H9 (cell line): Measurements from ENCODE around the gene LAP3. TPM values are rescaled to one million over a fixed set of nuclear protein-coding genes. Genes with fewer than 3 reads are reported as not detected.

Experiments used
- DNase-seq: peaks from one replicate; pipeline ENCODE4 v3.0.0-alpha.2; 2017
- H2AFZ ChIP-seq: one replicate; pipeline ENCODE4 v1.6.1; 2013; ENCODE audit warnings: mild to moderate bottlenecking, low read length, control low read depth, moderate library complexity
- H2AK5ac ChIP-seq: 2 replicates; pipeline ENCODE4 v1.6.1; 2013; ENCODE audit warnings: low read length, control low read depth, mixed read lengths; ENCODE audit not compliant: insufficient read length
- H2BK120ac ChIP-seq: one replicate; pipeline ENCODE4 v1.6.1; 2013; ENCODE audit warnings: low read depth, mild to moderate bottlenecking, low read length, control low read depth, inconsistent platforms; ENCODE audit not compliant: poor library complexity, severe bottlenecking
- H2BK12ac ChIP-seq: 2 replicates; pipeline ENCODE4 v1.6.1; 2013; ENCODE audit warnings: low read length, control low read depth, mixed read lengths, low read depth; ENCODE audit not compliant: insufficient read length
- H2BK15ac ChIP-seq: 2 replicates; pipeline ENCODE4 v1.6.1; 2013; ENCODE audit warnings: low read depth, low read length, control low read depth
- H2BK20ac ChIP-seq: one replicate; pipeline ENCODE4 v1.6.1; 2013; ENCODE audit warnings: low read depth, mild to moderate bottlenecking, low read length, control low read depth, inconsistent platforms; ENCODE audit not compliant: poor library complexity, severe bottlenecking
- H2BK5ac ChIP-seq: 2 replicates; pipeline ENCODE4 v1.6.1; 2013; ENCODE audit warnings: low read length, control low read depth, mixed read lengths; ENCODE audit not compliant: insufficient read length
- H3K14ac ChIP-seq: 2 replicates; pipeline ENCODE4 v1.6.1; 2013; ENCODE audit warnings: low read length, control low read depth; ENCODE audit not compliant: insufficient read depth
- H3K18ac ChIP-seq: 2 replicates; pipeline ENCODE4 v1.6.1; 2013; ENCODE audit warnings: low read depth, mild to moderate bottlenecking, mixed read lengths, low read length, control low read depth; ENCODE audit not compliant: insufficient read length
- H3K23ac ChIP-seq: 2 replicates; pipeline ENCODE4 v1.6.1; 2013; ENCODE audit warnings: low read length, control low read depth, mixed read lengths, low read depth; ENCODE audit not compliant: insufficient read length
- H3K23me2 ChIP-seq: 2 replicates; pipeline ENCODE4 v1.6.1; 2013; ENCODE audit warnings: low read depth, mild to moderate bottlenecking, mixed read lengths, low read length, control low read depth; ENCODE audit not compliant: insufficient read length, poor library complexity, severe bottlenecking
- H3K27ac ChIP-seq: 2 replicates; pipeline ENCODE4 v1.5.1; 2013; ENCODE audit warnings: low read length, control low read depth, mixed read lengths, low read depth; ENCODE audit not compliant: insufficient read length
- H3K27me3 ChIP-seq: 2 replicates; pipeline ENCODE4 v1.6.1; 2013; ENCODE audit warnings: low read length, control low read depth, inconsistent platforms; ENCODE audit not compliant: insufficient read depth
- H3K4ac ChIP-seq: 2 replicates; pipeline ENCODE4 v1.6.1; 2013; ENCODE audit warnings: low read depth, mild to moderate bottlenecking, control low read depth, inconsistent platforms, low read length, moderate library complexity
- H3K4me1 ChIP-seq: 2 replicates; pipeline ENCODE4 v1.6.1; 2013; ENCODE audit warnings: low read length, control low read depth, inconsistent platforms; ENCODE audit not compliant: insufficient read depth
- H3K4me2 ChIP-seq: 2 replicates; pipeline ENCODE4 v1.6.1; 2013; ENCODE audit warnings: low read length, control low read depth, mixed read lengths; ENCODE audit not compliant: insufficient read length, insufficient read depth
- H3K56ac ChIP-seq: 2 replicates; pipeline ENCODE4 v1.6.1; 2013; ENCODE audit warnings: low read depth, mild to moderate bottlenecking, mixed read lengths, low read length, control low read depth; ENCODE audit not compliant: insufficient read length
- H3K79me1 ChIP-seq: 2 replicates; pipeline ENCODE4 v1.6.1; 2013; ENCODE audit warnings: low read depth, mild to moderate bottlenecking, moderate library complexity, low read length, control low read depth, inconsistent platforms; ENCODE audit not compliant: insufficient read depth, poor library complexity, severe bottlenecking
- H3K79me2 ChIP-seq: 2 replicates; pipeline ENCODE4 v1.6.1; 2013; ENCODE audit warnings: low read length, control low read depth, inconsistent platforms; ENCODE audit not compliant: insufficient read depth
- H3K9ac ChIP-seq: 2 replicates; pipeline ENCODE4 v1.6.1; 2013; ENCODE audit warnings: low read length, control low read depth, mixed read lengths; ENCODE audit not compliant: insufficient read length; ENCODE audit errors: extremely low read depth
- H3K9me3 ChIP-seq: one replicate; pipeline ENCODE4 v1.6.1; 2013; ENCODE audit warnings: low read depth, low read length, inconsistent platforms; ENCODE audit not compliant: control insufficient read depth
- H3T11ph ChIP-seq: one replicate; pipeline ENCODE4 v1.6.1; 2013; ENCODE audit warnings: mild to moderate bottlenecking, low read length, control low read depth, inconsistent platforms
- H4K20me1 ChIP-seq: one replicate; pipeline ENCODE4 v1.6.1; 2013; ENCODE audit not compliant: control insufficient read depth, insufficient read length, insufficient read depth
- H4K5ac ChIP-seq: 2 replicates; pipeline ENCODE4 v1.6.1; 2013; ENCODE audit warnings: low read depth, mild to moderate bottlenecking, mixed read lengths, low read length, control low read depth; ENCODE audit not compliant: insufficient read length
- H4K8ac ChIP-seq: replicated peaks from 2 replicates; pipeline ENCODE4 v1.6.1; 2013; ENCODE audit warnings: low read length, control low read depth, mixed read lengths, low read depth; ENCODE audit not compliant: insufficient read length
- H4K91ac ChIP-seq: 2 replicates; pipeline ENCODE4 v1.6.1; 2013; ENCODE audit warnings: low read depth, mild to moderate bottlenecking, moderate library complexity, mixed read lengths, low read length, control low read depth; ENCODE audit not compliant: insufficient read length
- H3K27ac Mint-ChIP-seq, 3 experiments: 2 replicates in 2 of 3; 3 replicates in 1 of 3; pipeline ENCODE4 v1.8.0; 2020 to 2021; ENCODE audit warnings: mixed read lengths in 3 of 3, mild to moderate bottlenecking in 1 of 3, moderate library complexity in 1 of 3
- H3K27me3 Mint-ChIP-seq: 2 replicates; pipeline ENCODE4 v1.8.0; 2021; ENCODE audit warnings: low read depth, mild to moderate bottlenecking, moderate library complexity, mixed read lengths
- H3K36me3 Mint-ChIP-seq, 3 experiments: 2 replicates in 2 of 3; 3 replicates in 1 of 3; pipeline ENCODE4 v1.8.0; 2020 to 2021; ENCODE audit warnings: low read depth in 3 of 3, mixed read lengths in 3 of 3; ENCODE audit not compliant: insufficient read depth in 1 of 3
- H3K4me1 Mint-ChIP-seq, 2 experiments: 2 replicates each; pipeline ENCODE4 v1.8.0; 2020; ENCODE audit warnings: mixed read lengths in 2 of 2
- H3K4me3 Mint-ChIP-seq, 2 experiments: 2 replicates in 1 of 2; 3 replicates in 1 of 2; pipeline ENCODE4 v1.8.0; 2020 to 2021; ENCODE audit warnings: mild to moderate bottlenecking in 2 of 2, mixed read lengths in 2 of 2, moderate library complexity in 1 of 2
- H3K9me3 Mint-ChIP-seq, 2 experiments: 2 replicates in 1 of 2; 3 replicates in 1 of 2; pipeline ENCODE4 v1.8.0; 2020; ENCODE audit warnings: mild to moderate bottlenecking in 2 of 2, mixed read lengths in 2 of 2, moderate library complexity in 1 of 2
- WGBS: extraction: QIAGEN DNeasy Blood & Tissue Kit; methylation state at CpG from one replicate; pipeline ENCODE4 v1.1.7; 2013; ENCODE audit warnings: missing lambda C conversion rate, low lambda C conversion rate, mixed read lengths; ENCODE audit not compliant: insufficient read length; ENCODE audit errors: extremely low coverage; 5-methylcytosine and 5-hydroxymethylcytosine counted together
- total RNA-seq: library from RNA; stranded (reverse); gene quantifications from 2 replicates; pipeline ENCODE4 v1.2.1, GENCODE V29; 2021
- TF ChIP-seq, protein P1 (sequence below): fragments of 200-600 bp; sonication (generic); conservative IDR thresholded peaks from 3 replicates; pipeline ENCODE4 v1.8.0; 2021; ENCODE audit warnings: antibody characterized with exemption, mild to moderate bottlenecking

The LAP3 gene
- total RNA-seq, 1 experiment from 2014 or later: 53.2 TPM

DNA sequence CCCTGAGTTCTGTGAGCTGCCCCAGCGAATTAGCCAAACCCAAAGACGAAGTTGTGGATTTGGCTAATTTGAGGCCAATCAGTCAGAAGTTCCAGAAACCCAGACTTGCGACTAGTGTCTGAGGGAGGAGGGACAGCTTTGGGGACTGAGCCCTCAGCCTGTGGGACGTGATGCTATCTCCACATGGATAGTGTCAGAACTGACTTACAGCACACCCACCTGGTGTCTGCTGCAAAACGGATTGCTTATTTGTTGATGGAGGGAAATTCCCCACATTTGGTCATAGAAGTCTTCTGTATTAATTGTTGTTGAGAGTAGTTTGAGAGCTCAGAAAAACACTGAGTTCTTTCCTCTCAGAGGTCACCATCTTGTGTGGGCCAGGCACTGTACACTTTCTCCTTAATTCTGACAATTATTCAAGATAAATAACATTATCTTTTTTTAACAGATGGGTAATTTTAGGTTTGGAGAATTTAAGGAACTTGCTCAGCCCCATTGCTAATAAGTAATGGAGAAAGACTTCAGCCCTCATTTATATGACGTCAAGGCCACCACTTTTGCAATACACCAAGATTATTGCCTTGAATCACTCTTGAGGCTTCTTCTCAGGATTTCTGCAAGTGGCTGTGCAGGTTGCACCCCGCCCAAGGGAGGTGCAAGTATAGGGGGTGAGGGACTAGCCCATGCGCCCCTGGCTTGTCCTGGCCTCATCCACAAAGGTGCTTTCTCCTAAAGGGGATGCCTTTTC is 45.3 kb upstream of the LAP3 start:
- Histone ChIP-seq H2BK5ac (no peak overlapping the region), H3K79me1 (no peaks in the 10 kb centered on the region), H4K8ac (no peak overlapping the region), H4K91ac (no peak overlapping the region), H2BK12ac (no peak overlapping the region), H3K79me2 (no peaks in the 10 kb centered on the region), H3K4me2 (no peak overlapping the region), H3K4ac (no peak overlapping the region), H3K9ac (no peak overlapping the region), H4K20me1 (no peaks in the 10 kb centered on the region), H3T11ph (no peak overlapping the region), H3K27me3 (no peaks in the 10 kb centered on the region), H3K4me1 (no peaks in the 10 kb centered on the region; the same call in 1 of the 2 replicates), H2AFZ (no peak overlapping the region), H3K23me2 (no peaks in the 10 kb centered on the region), H2AK5ac (no peak overlapping the region), H3K9me3 (no peaks in the 10 kb centered on the region), H3K27ac (no peak overlapping the region), H2BK120ac (no peak overlapping the region), H2BK15ac (no peak overlapping the region), H2BK20ac (no peak overlapping the region), H3K23ac (no peak overlapping the region), H3K56ac (no peak overlapping the region), H3K14ac (no peak overlapping the region), H3K18ac (no peak overlapping the region), H4K5ac (no peak overlapping the region)
- Mint-ChIP-seq H3K4me3 (no peak overlapping the region), H3K27me3 (peaks cover 10% of the 10 kb centered on the region), H3K4me1 (no peaks in the 10 kb centered on the region), H3K27ac (no peak overlapping the region), H3K36me3 (no peaks in the 10 kb centered on the region), H3K9me3 (no peaks in the 10 kb centered on the region)
- no peak for DNase-seq
- TF ChIP-seq, protein P1, sequence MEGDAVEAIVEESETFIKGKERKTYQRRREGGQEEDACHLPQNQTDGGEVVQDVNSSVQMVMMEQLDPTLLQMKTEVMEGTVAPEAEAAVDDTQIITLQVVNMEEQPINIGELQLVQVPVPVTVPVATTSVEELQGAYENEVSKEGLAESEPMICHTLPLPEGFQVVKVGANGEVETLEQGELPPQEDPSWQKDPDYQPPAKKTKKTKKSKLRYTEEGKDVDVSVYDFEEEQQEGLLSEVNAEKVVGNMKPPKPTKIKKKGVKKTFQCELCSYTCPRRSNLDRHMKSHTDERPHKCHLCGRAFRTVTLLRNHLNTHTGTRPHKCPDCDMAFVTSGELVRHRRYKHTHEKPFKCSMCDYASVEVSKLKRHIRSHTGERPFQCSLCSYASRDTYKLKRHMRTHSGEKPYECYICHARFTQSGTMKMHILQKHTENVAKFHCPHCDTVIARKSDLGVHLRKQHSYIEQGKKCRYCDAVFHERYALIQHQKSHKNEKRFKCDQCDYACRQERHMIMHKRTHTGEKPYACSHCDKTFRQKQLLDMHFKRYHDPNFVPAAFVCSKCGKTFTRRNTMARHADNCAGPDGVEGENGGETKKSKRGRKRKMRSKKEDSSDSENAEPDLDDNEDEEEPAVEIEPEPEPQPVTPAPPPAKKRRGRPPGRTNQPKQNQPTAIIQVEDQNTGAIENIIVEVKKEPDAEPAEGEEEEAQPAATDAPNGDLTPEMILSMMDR: no peak
- no CpG with 5 or more reads among the region's 8 CpGs for WGBS
